Measurements from ENCODE around the gene MOCS1. TPM values are rescaled to one million over a fixed set of nuclear protein-coding genes. Genes with fewer than 3 reads are reported as not detected.

The MOCS1 gene
- total RNA-seq, 2 experiments from 2014 or later = 2.0 to 2.7 TPM

GRCh38 chr6:39982720-39983119 is 48.5 kb upstream of the MOCS1 start:
- no peak overlapping the region for H3K4me3 Mint-ChIP-seq
- no peak overlapping the region for H3K27ac Mint-ChIP-seq
- TF ChIP-seq, protein P1, sequence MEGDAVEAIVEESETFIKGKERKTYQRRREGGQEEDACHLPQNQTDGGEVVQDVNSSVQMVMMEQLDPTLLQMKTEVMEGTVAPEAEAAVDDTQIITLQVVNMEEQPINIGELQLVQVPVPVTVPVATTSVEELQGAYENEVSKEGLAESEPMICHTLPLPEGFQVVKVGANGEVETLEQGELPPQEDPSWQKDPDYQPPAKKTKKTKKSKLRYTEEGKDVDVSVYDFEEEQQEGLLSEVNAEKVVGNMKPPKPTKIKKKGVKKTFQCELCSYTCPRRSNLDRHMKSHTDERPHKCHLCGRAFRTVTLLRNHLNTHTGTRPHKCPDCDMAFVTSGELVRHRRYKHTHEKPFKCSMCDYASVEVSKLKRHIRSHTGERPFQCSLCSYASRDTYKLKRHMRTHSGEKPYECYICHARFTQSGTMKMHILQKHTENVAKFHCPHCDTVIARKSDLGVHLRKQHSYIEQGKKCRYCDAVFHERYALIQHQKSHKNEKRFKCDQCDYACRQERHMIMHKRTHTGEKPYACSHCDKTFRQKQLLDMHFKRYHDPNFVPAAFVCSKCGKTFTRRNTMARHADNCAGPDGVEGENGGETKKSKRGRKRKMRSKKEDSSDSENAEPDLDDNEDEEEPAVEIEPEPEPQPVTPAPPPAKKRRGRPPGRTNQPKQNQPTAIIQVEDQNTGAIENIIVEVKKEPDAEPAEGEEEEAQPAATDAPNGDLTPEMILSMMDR (IDR thresholded peaks at IDR 0.05) = no peak
- Histone ChIP-seq H3K27ac (ENCODE audit: low read depth in 1 of 2, low read length in 2 of 2) (no peak overlapping the region), H3K4me3 (ENCODE audit: low read length) (no peak overlapping the region), H3K9me3 (ENCODE audit: control insufficient read depth in 1 of 2, insufficient read depth in 1 of 2, low read length in 2 of 2) (no peaks in the 10 kb centered on the region), H3K27me3 (ENCODE audit: control insufficient read depth in 1 of 2, insufficient read depth in 2 of 2, low read length in 2 of 2) (peaks cover 0 to 4% of the 10 kb centered on the region in 2 experiments), H3K4me1 (ENCODE audit: insufficient read depth, low read length) (no peaks in the 10 kb centered on the region), H3K36me3 (ENCODE audit: insufficient read depth, low read length) (no peaks in the 10 kb centered on the region)
- no peak for ATAC-seq (ENCODE audit: poor library complexity)
- no peaks in the 10 kb centered on the region for H3K4me1 Mint-ChIP-seq (ENCODE audit: low read depth)
- no peaks in the 10 kb centered on the region for H3K9me3 Mint-ChIP-seq
- ChIA-PET CTCF (no interaction called here), POLR2A (no interaction called here)
- no peaks in the 10 kb centered on the region for H3K36me3 Mint-ChIP-seq (ENCODE audit: low read depth)
- intact Hi-C loops (cut with DNase I, micrococcal nuclease) = no loop called here
- peaks cover 14% of the 10 kb centered on the region for H3K27me3 Mint-ChIP-seq
- no peak for DNase-seq

DNA sequence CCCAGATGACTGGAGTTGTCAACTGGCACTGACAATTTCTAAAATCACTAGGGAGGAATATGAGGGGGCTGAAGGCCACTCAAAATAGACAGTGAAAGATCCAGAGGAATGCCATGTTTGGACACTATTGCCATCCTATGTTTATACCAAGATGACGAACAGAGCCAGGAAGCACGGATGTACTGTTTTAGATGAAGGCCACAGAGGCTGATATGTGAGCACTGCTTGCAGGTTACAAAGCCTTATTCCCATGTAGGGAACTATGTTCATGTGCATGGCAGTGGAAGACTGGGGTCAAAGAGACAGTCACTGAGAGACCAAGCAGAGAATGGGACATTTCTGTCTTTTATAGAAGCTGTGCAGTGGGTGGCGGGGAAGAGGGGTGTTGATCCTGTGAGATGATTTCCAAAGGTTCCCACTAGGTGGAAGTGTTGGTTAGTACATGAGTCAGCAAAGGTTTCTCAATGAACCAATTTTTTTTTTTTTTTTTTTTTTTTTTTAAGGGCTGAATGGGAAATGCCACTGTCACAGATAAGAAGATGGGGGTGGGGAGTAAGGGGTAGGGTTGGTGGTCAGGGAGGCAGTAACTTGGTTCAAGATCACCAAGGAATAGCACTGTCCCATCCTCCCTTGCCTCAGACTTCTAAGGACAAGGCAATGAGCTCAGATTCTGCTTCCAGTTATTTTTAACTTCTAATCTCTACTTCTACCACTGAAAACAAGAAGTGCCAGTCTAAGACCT is 46.7 kb upstream of the MOCS1 start:
- ChIA-PET CTCF (no interaction called here), POLR2A (no interaction called here)
- Histone ChIP-seq H3K4me1 (ENCODE audit: insufficient read depth, low read length) (no peaks in the 10 kb centered on the region), H3K27me3 (ENCODE audit: control insufficient read depth in 1 of 2, insufficient read depth in 2 of 2, low read length in 2 of 2) (peaks cover 0 to 4% of the 10 kb centered on the region in 2 experiments), H3K36me3 (ENCODE audit: insufficient read depth, low read length) (no peaks in the 10 kb centered on the region), H3K27ac (ENCODE audit: low read depth in 1 of 2, low read length in 2 of 2) (no peak overlapping the region), H3K4me3 (ENCODE audit: low read length) (no peak overlapping the region), H3K9me3 (ENCODE audit: control insufficient read depth in 1 of 2, insufficient read depth in 1 of 2, low read length in 2 of 2) (no peaks in the 10 kb centered on the region)
- DNase-seq (peak in 3 of 14 experiments; percentile 8 to 32 (median 24)), ATAC-seq (ENCODE audit: poor library complexity) (no peak)
- intact Hi-C loops (cut with DNase I, micrococcal nuclease) = no loop called here
- H3K9me3 Mint-ChIP-seq = no peaks in the 10 kb centered on the region
- no peaks in the 10 kb centered on the region for H3K4me1 Mint-ChIP-seq (ENCODE audit: low read depth)
- no peaks in the 10 kb centered on the region for H3K36me3 Mint-ChIP-seq (ENCODE audit: low read depth)
- H3K27me3 Mint-ChIP-seq = peaks cover 14% of the 10 kb centered on the region
- no peak overlapping the region for H3K4me3 Mint-ChIP-seq
- no peak overlapping the region for H3K27ac Mint-ChIP-seq
- TF ChIP-seq, protein P1 (IDR thresholded peaks at IDR 0.05) = no peak

DNA sequence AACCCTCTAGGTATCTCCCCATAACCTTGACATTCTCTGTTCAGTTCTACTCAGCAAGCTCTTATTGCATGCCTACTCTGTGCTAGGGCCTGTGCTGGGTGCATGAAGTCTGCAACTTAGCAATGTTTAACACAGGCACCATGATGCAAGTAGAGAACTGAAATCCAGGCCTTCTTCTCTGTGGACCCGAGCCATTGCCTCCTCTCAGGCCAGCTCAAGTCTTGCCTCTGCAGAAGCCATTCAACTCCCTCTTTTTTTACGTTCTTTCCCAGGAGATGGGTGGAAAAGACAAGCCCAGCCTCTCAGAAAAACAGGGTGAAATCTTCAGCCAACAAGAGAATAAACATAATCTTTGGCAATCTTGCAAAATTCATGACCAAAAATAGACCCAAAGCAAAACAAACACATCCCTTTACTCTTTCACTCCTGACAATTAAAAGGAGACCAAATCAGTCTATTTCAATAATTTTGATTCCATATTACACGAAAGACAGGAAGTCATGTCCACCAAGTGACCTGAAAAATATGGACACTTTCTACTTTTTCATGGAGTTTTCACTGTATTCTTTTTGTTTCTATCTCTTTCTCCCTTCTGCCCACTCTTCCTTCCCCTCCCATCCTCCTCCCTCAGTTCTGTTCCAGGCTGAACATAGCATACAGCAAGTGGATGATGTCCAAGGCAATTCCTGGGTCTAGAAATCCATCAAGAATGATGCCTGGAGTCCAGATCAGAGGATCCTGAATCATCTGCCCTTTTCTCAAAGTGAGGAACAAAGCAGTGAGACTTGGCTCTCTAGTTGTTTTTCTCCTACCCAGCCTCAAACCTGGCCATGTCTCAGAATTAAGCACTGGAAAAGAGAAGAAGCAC is 45.4 kb upstream of the MOCS1 start:
- POLR2A ChIA-PET = no interaction called here
- no peak overlapping the region for H3K27ac Mint-ChIP-seq

More for the DNA sequence above, 45.4 kb upstream of the MOCS1 start:
- Mint-ChIP-seq H3K27me3 (peaks cover 14% of the 10 kb centered on the region), H3K4me1 (ENCODE audit: low read depth) (no peaks in the 10 kb centered on the region), H3K36me3 (ENCODE audit: low read depth) (no peaks in the 10 kb centered on the region), H3K4me3 (no peak overlapping the region), H3K9me3 (no peaks in the 10 kb centered on the region)
- TF ChIP-seq, protein P1 (IDR thresholded peaks at IDR 0.05) = no peak
- CTCF ChIA-PET = no interaction called here
- ATAC-seq (ENCODE audit: poor library complexity) (no peak), DNase-seq (no peak)
- H3K4me3 ChIP-seq (ENCODE audit: low read length) = no peak overlapping the region
- no peaks in the 10 kb centered on the region for H3K4me1 ChIP-seq (ENCODE audit: insufficient read depth, low read length)
- H3K36me3 ChIP-seq (ENCODE audit: insufficient read depth, low read length) = no peaks in the 10 kb centered on the region
- H3K27ac ChIP-seq (ENCODE audit: low read depth in 1 of 2, low read length in 2 of 2) = no peak overlapping the region
- peaks cover 0 to 2% of the 10 kb centered on the region in 2 experiments for H3K27me3 ChIP-seq (ENCODE audit: control insufficient read depth in 1 of 2, insufficient read depth in 2 of 2, low read length in 2 of 2)
- H3K9me3 ChIP-seq (ENCODE audit: control insufficient read depth in 1 of 2, insufficient read depth in 1 of 2, low read length in 2 of 2) = no peaks in the 10 kb centered on the region
- intact Hi-C loops (cut with DNase I, micrococcal nuclease) = no loop called here

All from CD4-positive, alpha-beta T cell (primary cell).